SK-N-SH (cell line): ENCODE results near the gene MNX1. TPM values are rescaled to one million over a fixed set of nuclear protein-coding genes. Genes with fewer than 3 reads are reported as not detected.

Experiments
- CTCF ChIA-PET: fragments of 300-600, 350-600 bp; formaldehyde crosslinking; extraction: SDS; loops from one replicate; lab custom pipeline; 2021; lab: Yijun Ruan, JAX
- POLR2A ChIA-PET: fragments of 350-600 bp; sonication (Branson Sonifier 250); formaldehyde crosslinking; extraction: SDS; loops from one replicate; lab custom pipeline; 2020; ENCODE audit warnings: antibody characterized with exemption, inconsistent platforms; lab: Yijun Ruan, JAX
- DNase-seq: peaks from one replicate; pipeline ENCODE4 v3.0.0; 2012
- H2AFZ ChIP-seq: fragments of 200-600 bp; sonication (generic); 2 replicates; pipeline ENCODE4 v1.8.1; 2016; ENCODE audit warnings: antibody characterized with exemption, mild to moderate bottlenecking, low read depth
- H3F3A ChIP-seq: fragments of 200-600 bp; sonication (generic); replicated peaks from 2 replicates; pipeline ENCODE3; 2016; ENCODE audit warnings: antibody characterized with exemption, mild to moderate bottlenecking; ENCODE audit not compliant: insufficient read depth
- H3K27ac ChIP-seq, 2 experiments: fragments of 200-500 bp in 1 of 2; fragments of 200-600 bp in 1 of 2; sonication (Bioruptor generic) in 1 of 2; sonication (generic), shearing (Covaris generic) in 1 of 2; 2 replicates each; pipeline versions ENCODE4 v1.5.1 to v1.6.1; 2014 to 2016; ENCODE audit warnings: low read depth in 2 of 2, inconsistent platforms in 1 of 2, low read length in 1 of 2, mild to moderate bottlenecking in 1 of 2, mixed read lengths in 1 of 2
- H3K27me3 ChIP-seq: fragments of 200-600 bp; sonication (generic), shearing (Covaris generic); 2 replicates; pipeline ENCODE4 v1.6.1; 2016; ENCODE audit warnings: mixed run types; ENCODE audit not compliant: insufficient read depth
- H3K36me3 ChIP-seq, 2 experiments: fragments of 200-500 bp in 1 of 2; fragments of 200-600 bp in 1 of 2; sonication (Bioruptor generic) in 1 of 2; sonication (generic) in 1 of 2; replicated peaks in 1 of 2; 2 replicates each; pipeline versions ENCODE3 to v1.5.1; 2014 to 2016; ENCODE audit warnings: low read length in 1 of 2, mild to moderate bottlenecking in 1 of 2; ENCODE audit not compliant: insufficient read depth in 2 of 2, control insufficient read depth in 1 of 2
- H3K4me1 ChIP-seq, 2 experiments: fragments of 200-500 bp in 1 of 2; fragments of 200-600 bp in 1 of 2; sonication (Bioruptor generic) in 1 of 2; sonication (generic), shearing (Covaris generic) in 1 of 2; 2 replicates each; pipeline versions ENCODE4 v1.5.1 to v1.6.1; 2014 to 2016; ENCODE audit warnings: low read depth in 1 of 2, low read length in 1 of 2, mixed run types in 1 of 2; ENCODE audit not compliant: insufficient read depth in 2 of 2, control insufficient read depth in 1 of 2
- H3K4me2 ChIP-seq: fragments of 200-600 bp; sonication (generic), shearing (Covaris generic); 2 replicates; pipeline ENCODE4 v1.6.1; 2017; ENCODE audit warnings: mixed run types
- H3K4me3 ChIP-seq, 2 experiments: fragments of 200-500 bp in 1 of 2; fragments of 200-600 bp in 1 of 2; sonication (Bioruptor generic) in 1 of 2; sonication (generic), shearing (Covaris generic) in 1 of 2; 2 replicates each; pipeline versions ENCODE4 v1.5.1 to v1.8.1; 2014 to 2016; ENCODE audit warnings: low read depth in 2 of 2, inconsistent platforms in 1 of 2, low read length in 1 of 2, mild to moderate bottlenecking in 1 of 2, mixed read lengths in 1 of 2, moderate library complexity in 1 of 2
- H3K79me2 ChIP-seq: fragments of 200-600 bp; sonication (generic); 2 replicates; pipeline ENCODE4 v1.8.1; 2017; ENCODE audit warnings: mild to moderate bottlenecking; ENCODE audit not compliant: insufficient read depth
- H3K9ac ChIP-seq: fragments of 200-600 bp; sonication (generic); 2 replicates; pipeline ENCODE4 v1.6.1; 2017; ENCODE audit warnings: mixed run types
- H3K9me2 ChIP-seq: fragments of 200-600 bp; sonication (generic); 2 replicates; pipeline ENCODE4 v1.6.1; 2017; ENCODE audit warnings: mixed run types
- H3K9me3 ChIP-seq: fragments of 200-600 bp; sonication (generic); 2 replicates; pipeline ENCODE4 v1.6.1; 2017; ENCODE audit warnings: mixed run types, mild to moderate bottlenecking, moderate library complexity
- H4K20me1 ChIP-seq: fragments of 200-600 bp; sonication (generic); 2 replicates; pipeline ENCODE4 v1.6.1; 2017; ENCODE audit warnings: mild to moderate bottlenecking, mixed run types; ENCODE audit not compliant: insufficient read depth
- EP300 ChIP-seq, 2 experiments: IDR thresholded peaks; 2 replicates each; pipeline versions ENCODE4 v1.4.0 to v1.6.1; 2012; ENCODE audit warnings: borderline replicate concordance in 1 of 2, low read depth in 1 of 2, low read length in 1 of 2
- PBX3 ChIP-seq: IDR thresholded peaks from 2 replicates; pipeline ENCODE4; 2012
- POLR2AphosphoS5 ChIP-seq: IDR thresholded peaks from 2 replicates; pipeline ENCODE4 v1.6.1; 2012; ENCODE audit warnings: low read depth, low read length
- RCOR1 ChIP-seq: fragments of 150-350 bp; IDR thresholded peaks from 2 replicates; pipeline ENCODE4 v1.6.1; 2017; ENCODE audit warnings: antibody characterized with exemption, low read length
- SMC3 ChIP-seq: IDR thresholded peaks from 2 replicates; pipeline ENCODE4 v1.6.1; 2012; ENCODE audit warnings: low read depth, low read length, improper control_type of control experiment
- TCF12 ChIP-seq: IDR thresholded peaks from 2 replicates; pipeline ENCODE4 v1.4.0; 2012
- WGBS: methylation state at CpG from one replicate; pipeline ENCODE4 v1.1.6; 2017; ENCODE audit warnings: low lambda C conversion rate; 5-methylcytosine and 5-hydroxymethylcytosine counted together
- polyA plus RNA-seq, 3 experiments: library from polyadenylated mRNA; depleted of rRNA; stranded (reverse); fragments of >200 nt; gene quantifications; 2 replicates each; pipeline ENCODE4 v1.2.3, GENCODE V29; 2012
- TF ChIP-seq, protein P1 (sequence below): IDR thresholded peaks from 2 replicates; pipeline ENCODE4 v1.4.0; 2012; ENCODE audit warnings: low read depth, borderline replicate concordance
- TF ChIP-seq, protein P2 (sequence below): IDR thresholded peaks from 2 replicates; pipeline ENCODE4 v1.6.1; 2012; ENCODE audit warnings: mild to moderate bottlenecking, low read depth, low read length, moderate library complexity
- TF ChIP-seq, protein P3 (sequence below): fragments of 200-600 bp; sonication (generic); IDR thresholded peaks from 2 replicates; pipeline ENCODE4 v1.6.1; 2017; ENCODE audit warnings: antibody characterized with exemption, mild to moderate bottlenecking, moderate library complexity

The MNX1 gene
- polyA plus RNA-seq, 1 of the 3 experiments (the other 2 are of a cell fraction) = not detected

- 13% methylated on average over 19 of the region's 19 CpGs for WGBS
- no peaks in the 10 kb centered on the region; a peak in 1 of 4 replicates for H3K4me1 ChIP-seq
- H4K20me1 ChIP-seq = peaks cover 5% of the 10 kb centered on the region
- no peak overlapping the region for H3K27ac ChIP-seq
- H3K9ac ChIP-seq = no peak overlapping the region
- POLR2A ChIA-PET = no interaction called here
- no peak overlapping the region for H3K4me2 ChIP-seq
- H3F3A ChIP-seq = peaks cover 5% of the 10 kb centered on the region
- H3K27me3 ChIP-seq = peaks cover 100% of the 10 kb centered on the region
- TF ChIP-seq TCF12 (no peak), SMC3 (no peak), EP300 (IDR thresholded peaks at IDR 0.05; ENCODE audit: borderline replicate concordance in 1 of 2, low read depth in 1 of 2, low read length in 1 of 2) (no peak), POLR2AphosphoS5 (no peak), RCOR1 (no peak), PBX3 (no peak)
- TF ChIP-seq, protein P1, sequence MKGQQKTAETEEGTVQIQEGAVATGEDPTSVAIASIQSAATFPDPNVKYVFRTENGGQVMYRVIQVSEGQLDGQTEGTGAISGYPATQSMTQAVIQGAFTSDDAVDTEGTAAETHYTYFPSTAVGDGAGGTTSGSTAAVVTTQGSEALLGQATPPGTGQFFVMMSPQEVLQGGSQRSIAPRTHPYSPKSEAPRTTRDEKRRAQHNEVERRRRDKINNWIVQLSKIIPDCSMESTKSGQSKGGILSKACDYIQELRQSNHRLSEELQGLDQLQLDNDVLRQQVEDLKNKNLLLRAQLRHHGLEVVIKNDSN = no peak
- TF ChIP-seq, protein P2, sequence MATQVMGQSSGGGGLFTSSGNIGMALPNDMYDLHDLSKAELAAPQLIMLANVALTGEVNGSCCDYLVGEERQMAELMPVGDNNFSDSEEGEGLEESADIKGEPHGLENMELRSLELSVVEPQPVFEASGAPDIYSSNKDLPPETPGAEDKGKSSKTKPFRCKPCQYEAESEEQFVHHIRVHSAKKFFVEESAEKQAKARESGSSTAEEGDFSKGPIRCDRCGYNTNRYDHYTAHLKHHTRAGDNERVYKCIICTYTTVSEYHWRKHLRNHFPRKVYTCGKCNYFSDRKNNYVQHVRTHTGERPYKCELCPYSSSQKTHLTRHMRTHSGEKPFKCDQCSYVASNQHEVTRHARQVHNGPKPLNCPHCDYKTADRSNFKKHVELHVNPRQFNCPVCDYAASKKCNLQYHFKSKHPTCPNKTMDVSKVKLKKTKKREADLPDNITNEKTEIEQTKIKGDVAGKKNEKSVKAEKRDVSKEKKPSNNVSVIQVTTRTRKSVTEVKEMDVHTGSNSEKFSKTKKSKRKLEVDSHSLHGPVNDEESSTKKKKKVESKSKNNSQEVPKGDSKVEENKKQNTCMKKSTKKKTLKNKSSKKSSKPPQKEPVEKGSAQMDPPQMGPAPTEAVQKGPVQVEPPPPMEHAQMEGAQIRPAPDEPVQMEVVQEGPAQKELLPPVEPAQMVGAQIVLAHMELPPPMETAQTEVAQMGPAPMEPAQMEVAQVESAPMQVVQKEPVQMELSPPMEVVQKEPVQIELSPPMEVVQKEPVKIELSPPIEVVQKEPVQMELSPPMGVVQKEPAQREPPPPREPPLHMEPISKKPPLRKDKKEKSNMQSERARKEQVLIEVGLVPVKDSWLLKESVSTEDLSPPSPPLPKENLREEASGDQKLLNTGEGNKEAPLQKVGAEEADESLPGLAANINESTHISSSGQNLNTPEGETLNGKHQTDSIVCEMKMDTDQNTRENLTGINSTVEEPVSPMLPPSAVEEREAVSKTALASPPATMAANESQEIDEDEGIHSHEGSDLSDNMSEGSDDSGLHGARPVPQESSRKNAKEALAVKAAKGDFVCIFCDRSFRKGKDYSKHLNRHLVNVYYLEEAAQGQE = no peak
- TF ChIP-seq, protein P3, sequence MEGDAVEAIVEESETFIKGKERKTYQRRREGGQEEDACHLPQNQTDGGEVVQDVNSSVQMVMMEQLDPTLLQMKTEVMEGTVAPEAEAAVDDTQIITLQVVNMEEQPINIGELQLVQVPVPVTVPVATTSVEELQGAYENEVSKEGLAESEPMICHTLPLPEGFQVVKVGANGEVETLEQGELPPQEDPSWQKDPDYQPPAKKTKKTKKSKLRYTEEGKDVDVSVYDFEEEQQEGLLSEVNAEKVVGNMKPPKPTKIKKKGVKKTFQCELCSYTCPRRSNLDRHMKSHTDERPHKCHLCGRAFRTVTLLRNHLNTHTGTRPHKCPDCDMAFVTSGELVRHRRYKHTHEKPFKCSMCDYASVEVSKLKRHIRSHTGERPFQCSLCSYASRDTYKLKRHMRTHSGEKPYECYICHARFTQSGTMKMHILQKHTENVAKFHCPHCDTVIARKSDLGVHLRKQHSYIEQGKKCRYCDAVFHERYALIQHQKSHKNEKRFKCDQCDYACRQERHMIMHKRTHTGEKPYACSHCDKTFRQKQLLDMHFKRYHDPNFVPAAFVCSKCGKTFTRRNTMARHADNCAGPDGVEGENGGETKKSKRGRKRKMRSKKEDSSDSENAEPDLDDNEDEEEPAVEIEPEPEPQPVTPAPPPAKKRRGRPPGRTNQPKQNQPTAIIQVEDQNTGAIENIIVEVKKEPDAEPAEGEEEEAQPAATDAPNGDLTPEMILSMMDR = no peak
- CTCF ChIA-PET = interaction anchor here (0.6 to 2.6 kb wide), 12 partner anchors 14 to 251 kb away, joined by 3 to 7 read pairs (median 4); partner anchors contain the start of gene NOM1
- no peak overlapping the region for H3K4me3 ChIP-seq
- H3K79me2 ChIP-seq = no peaks in the 10 kb centered on the region
- H2AFZ ChIP-seq = no peak overlapping the region
- DNase-seq = peak; percentile 37
- H3K9me3 ChIP-seq = no peaks in the 10 kb centered on the region
- no peaks in the 10 kb centered on the region for H3K36me3 ChIP-seq
- H3K9me2 ChIP-seq = no peaks in the 10 kb centered on the region
Measured at GRCh38 chr7:157022681-157023588, 12.5 kb upstream of the MNX1 start.
